GM15510 (cell line): ENCODE results near the gene SRC.

Source experiments
- POLR2A ChIP-seq: IDR thresholded peaks from 3 replicates; pipeline ENCODE4 v1.6.1; 2011; ENCODE audit warnings: borderline replicate concordance; ENCODE audit not compliant: insufficient read length; ENCODE audit errors: extremely low read depth

The SRC gene

GRCh38 chr20:37430778-37431460, 85.0 kb downstream of the SRC start:
- TF ChIP-seq POLR2A, result no peak

DNA sequence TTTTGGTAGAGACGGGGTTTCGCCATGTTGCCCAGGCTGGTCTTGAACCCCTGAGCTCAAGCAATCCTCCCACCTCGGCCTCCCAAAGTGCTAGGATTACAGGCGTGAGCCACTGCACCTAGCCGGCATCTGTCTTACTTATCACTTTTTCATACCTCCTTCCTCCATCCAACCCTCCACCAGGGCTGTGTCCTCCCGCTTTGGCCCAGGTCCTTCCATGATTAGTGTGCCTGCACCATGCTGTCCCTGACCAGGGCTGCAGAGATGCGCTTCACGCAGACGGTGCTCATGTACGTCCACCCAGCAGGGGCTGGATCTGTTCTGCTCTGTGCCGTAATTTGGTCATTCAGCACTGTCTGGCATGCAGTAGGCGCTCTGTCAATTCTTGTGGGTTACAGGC, 85.8 kb downstream of the SRC start:
- TF ChIP-seq POLR2A, result no peak

GRCh38 chr20:37432606-37433005, 86.7 kb downstream of the SRC start:
- TF ChIP-seq POLR2A, result no peak

- no peak for TF ChIP-seq POLR2A
Observed at GRCh38 chr20:37435607-37436006, 89.7 kb downstream of the SRC start.

DNA sequence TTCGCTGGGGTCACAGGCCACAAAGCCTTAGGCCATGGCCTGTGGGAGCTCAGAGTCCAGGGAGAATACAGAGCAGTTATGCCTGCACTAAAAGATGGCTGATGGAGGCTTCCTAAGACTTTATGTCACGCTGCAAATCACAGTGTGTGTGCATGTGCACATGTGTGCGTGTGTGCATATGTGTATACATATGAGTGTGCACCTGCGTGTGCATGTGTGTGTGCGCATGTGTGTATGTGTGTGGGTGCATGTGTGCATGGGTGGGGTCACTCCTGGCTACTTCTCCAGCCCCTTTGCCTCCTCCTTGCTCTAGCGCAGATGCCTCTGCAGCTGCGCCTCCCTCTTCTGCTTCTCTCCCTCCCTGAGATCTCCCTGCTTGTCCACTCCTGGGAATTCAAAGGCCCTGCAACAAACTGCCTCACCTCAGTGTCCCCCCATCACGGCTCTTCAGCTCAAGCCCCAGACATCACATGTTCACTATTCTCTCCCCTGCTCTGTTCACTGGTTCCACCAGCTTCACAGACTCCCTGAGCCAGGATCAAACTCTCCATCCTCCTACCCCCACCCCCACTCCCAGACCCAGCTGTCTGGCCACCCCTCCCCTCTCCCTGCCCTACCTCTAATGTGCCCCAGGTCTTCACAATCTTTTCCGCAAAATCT, 90.7 kb downstream of the SRC start:
- no peak for TF ChIP-seq POLR2A

DNA sequence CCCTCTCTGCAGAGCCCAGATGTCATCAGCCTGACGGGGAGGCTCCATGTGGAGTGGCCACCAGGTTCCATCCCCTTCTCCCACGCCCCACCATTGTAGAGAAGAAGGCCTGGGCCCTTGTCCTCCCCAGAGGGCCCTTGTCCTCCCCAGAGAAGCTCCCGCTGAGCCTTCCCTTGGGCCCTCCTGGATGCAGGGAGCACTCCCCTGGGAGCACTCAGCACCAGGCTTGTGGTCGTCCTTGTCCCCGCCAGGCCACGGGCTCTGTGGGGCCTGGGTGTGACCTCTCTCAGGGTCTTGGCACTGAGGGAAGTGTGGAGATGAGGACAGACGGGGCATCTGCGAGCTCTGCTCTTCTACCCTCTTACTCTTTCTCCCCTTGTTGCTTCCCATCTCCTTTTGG, 91.7 kb downstream of the SRC start:
- no peak for TF ChIP-seq POLR2A

DNA sequence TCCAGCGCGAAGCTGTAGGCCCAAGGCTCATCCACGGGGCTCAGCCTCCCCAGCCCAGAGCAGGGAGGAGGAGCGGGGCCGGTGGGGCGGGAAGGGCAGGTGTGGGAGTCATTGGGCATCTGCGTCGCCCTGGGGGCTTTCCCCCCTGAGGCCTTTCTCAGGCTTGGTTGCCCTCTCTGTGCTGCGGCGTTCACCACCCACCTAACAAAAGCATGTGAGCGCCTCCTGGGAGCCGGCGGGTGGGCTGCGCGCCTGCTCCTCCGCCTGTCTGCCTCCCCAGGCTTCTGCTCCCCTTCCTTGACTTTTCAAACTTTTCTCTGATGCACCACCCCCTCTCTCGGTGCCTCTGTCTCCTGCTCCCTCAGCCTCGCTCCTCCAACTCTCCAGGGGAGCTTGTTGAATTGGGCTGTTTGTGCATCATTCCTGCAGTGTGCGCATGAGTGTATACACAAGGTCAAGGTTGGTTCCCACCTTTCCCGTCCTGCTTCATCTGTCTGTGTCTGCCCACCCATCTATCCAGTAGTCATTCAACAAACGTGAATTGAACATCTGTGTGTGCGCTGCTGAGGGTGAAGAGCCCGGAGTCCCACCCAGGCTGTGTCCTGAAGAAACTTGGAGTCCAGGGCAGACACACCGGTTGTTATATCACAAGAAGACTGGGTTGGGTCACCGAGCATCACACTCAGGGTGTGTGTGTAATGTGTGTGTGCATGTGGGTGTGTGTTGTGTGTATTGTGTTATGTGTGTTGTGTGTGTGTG, 92.7 kb downstream of the SRC start:
- no peak for TF ChIP-seq POLR2A

- no peak for TF ChIP-seq POLR2A
Observed at GRCh38 chr20:37439223-37439933, 93.4 kb downstream of the SRC start.

- TF ChIP-seq POLR2A, result no peak
Observed at GRCh38 chr20:37441023-37441422, 95.1 kb downstream of the SRC start.

DNA sequence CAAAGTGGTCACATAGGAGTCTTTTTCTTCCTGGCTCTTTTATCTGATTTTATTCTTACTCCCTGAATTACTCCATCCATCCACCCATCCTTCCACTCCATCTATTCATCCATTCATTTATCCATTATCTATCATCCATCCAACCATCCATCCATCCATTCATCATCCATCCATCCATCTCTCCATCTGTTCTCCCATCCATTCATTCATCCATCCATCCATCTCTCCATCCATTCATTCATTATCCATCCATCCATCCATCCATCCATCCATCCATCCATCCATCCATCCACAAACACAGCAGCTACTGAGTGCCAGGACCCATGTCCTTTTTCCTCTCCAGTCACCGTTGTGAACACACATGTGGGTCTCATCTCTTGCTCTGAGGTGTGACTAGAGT, 96.6 kb downstream of the SRC start:
- TF ChIP-seq POLR2A, result no peak

- no peak for TF ChIP-seq POLR2A
Observed at GRCh38 chr20:37442986-37443385, 97.0 kb downstream of the SRC start.

GRCh38 chr20:37443596-37443995, 97.7 kb downstream of the SRC start:
- no peak for TF ChIP-seq POLR2A

- no peak for TF ChIP-seq POLR2A
Observed at GRCh38 chr20:37445041-37445440, 99.1 kb downstream of the SRC start.

GRCh38 chr20:37446286-37447032, 100.5 kb downstream of the SRC start:
- no peak for TF ChIP-seq POLR2A

GRCh38 chr20:37447688-37448087, 101.7 kb downstream of the SRC start:
- no peak for TF ChIP-seq POLR2A

DNA sequence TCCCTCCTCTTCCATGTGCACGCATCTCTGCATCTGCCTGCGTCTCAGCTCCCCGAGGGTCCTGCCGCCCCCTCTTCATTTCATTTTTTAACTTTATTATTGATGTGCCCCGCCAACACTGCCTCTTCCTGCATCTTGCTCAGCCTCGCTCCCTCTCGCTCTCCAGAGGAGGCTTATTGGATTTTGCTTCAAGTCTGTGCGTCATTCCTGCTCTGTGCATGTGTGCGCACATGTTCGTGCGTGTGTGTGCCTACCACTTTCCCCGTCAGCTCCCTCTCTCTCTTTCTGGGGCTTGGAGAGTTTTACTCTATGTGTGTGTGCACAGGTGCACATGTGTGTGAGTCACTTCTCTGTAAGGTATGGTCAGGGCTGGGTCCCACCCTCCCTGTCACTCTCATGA, 103.3 kb downstream of the SRC start:
- no peak for TF ChIP-seq POLR2A
